ENCODE data around the gene RP2.

Gene RP2

DNA sequence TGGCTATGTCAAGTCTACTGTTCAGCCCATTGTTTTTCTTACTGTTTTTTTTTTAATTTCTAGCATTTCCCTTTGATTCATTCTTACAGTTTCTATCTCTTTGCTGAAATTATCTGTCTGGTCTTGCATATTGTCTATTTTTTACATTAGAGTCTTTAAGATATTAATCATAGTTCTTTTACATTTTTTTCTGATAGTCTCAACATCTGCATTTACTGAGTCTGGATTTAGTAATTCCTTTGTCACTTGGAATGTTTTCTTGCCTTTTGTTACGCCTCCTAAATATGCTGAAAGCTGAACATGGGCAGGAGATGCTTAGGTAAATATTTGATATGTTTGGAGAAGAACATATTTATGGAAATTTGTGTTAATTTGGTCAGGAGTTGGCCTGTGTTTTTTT lies 85.8 kb downstream of the RP2 start:
- DNase-seq = no peak

DNA sequence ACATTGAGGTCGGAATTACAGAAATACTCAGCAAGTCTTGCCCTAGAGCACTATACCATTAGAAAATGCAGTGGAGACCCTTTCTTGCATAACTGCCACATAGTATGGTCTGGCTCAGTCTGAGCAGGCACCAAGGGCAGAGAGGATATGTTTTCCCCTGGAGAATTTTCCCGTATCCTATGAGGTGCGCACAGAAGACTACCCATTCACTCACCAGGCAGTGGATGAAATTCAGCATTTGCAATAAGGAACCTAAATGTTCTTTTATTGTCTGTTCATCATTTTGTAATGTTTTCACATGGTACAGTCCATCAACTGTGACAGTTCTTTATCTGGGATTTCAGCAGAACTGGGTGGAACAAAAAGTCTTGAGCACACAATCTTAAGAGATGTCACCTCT lies 90.9 kb downstream of the RP2 start:
- DNase-seq = no peak

DNA sequence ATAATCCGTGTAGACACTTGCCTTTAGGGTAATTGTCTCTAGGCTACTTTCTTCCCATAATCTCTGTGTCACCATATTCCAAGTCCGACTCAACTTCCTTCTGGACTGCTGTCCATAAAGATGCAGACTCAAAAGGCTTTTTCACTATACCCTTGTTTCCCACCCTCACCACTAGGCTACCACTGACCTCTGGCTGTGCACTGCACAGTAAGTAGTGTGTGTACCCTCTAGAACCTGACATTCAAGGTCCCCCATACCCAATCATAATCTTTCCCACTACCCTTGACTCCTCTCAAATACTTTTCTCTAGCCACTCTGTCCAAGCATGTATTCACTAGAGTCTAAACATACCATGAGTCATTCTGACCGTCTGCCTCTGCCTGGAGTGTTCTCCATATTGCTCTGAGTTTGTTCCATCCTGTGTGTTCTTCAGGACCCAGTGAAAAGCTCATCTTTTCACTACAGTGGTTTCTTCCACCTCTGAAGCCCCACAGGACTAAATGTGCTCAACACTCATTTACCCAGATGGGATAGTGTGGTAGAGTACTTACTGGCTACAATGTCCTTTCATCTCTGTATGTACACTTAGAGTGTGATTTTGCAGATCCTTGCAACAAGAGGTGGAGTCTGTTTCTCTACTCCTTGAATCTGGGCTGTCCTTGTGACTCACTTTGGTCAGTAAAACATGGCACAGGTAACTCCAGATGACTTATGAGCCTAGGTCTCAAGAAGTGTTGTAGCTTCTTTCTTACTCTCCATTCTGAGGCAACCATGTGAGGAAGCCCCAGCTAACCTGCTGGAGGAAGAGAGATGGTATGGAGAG lies 92.8 kb downstream of the RP2 start:
- no peak for DNase-seq
